ENCODE results near the gene PLEKHA4. TPM values are rescaled to one million over a fixed set of nuclear protein-coding genes. Genes with fewer than 3 reads are reported as not detected.

The PLEKHA4 gene
- total and polyA plus RNA-seq, 9 of the 15 experiments (the other 6 are each of a cell fraction or from before 2014, with no cell fraction given), result 0.07 to 30.8 (median 11.4) TPM

DNA sequence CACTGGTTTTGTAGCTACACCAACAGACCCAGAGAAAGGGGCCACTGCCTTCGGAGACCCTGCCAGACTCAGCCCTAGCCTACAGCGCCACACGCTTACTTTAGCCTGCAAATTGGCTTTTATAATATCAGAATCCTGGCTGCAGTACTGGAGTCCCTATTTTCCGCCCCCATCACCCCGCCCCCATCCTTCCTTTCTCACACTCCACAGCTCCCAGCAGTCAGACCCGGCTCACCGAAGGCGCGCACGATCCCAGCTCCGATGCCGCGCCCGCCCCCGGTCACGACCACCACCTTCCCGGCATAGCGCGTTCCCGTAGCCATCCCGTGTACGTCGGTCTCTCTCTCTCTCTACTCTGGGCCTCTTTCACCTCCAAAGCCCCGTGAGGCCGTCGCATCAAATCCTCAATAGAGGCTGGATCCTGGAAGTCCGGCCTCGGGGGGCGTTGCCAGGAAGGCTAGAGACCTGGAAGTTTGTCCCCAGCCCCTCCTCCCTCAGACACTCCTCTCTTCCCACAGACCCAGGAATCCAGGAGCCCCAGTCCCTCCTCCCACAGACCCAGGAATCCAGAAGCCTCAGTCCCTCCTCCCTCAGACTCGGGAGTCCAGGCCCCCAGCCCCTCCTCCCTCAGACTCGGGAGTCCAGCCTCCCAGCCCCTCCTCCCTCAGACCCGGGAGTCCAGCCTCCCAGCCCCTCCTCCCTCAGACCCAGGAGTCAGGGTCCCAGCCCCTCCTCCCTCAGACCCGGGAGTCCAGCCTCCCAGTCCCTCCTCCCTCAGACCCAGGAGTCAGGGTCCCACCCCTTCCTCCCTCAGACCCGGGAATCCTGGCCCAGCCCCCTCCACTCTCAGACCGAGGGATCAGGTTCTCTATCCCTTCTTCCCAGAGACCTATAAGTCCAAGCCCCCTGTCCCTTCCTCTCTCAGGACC, 32.1 kb downstream of the PLEKHA4 start, which contains the start of gene HSD17B14:
Gene HSD17B14 (minus strand): TSS at position 403 of the 929 bp plus-strand sequence. CDS start 80 bp downstream, at position 323.
- Histone ChIP-seq H3K9me3 (replicated peaks; ENCODE audit: control insufficient read depth, insufficient read depth, low read depth, low read length) (no peaks in the 10 kb centered on the region), H3K79me2 (ENCODE audit: control insufficient read depth, insufficient read depth, low read length) (no peaks in the 10 kb centered on the region), H3K9ac (ENCODE audit: insufficient read depth in 1 of 2, low read depth in 2 of 2, low read length in 2 of 2) (peak within 1 kb of the TSS; percentile 59 to 84), H3K4me1 (replicated peaks in 1 of 2; ENCODE audit: control insufficient read depth in 2 of 2, insufficient read depth in 2 of 2, low read length in 2 of 2) (peaks cover 8 to 38% of the 10 kb centered on the region in 2 experiments), H3K27ac (ENCODE audit: extremely low read depth, low read depth, low read length) (peak within 1 kb of the TSS; percentile 82), H4K20me1 (replicated peaks; ENCODE audit: control insufficient read depth, insufficient read depth, low read length) (no peaks in the 10 kb centered on the region), H3K4me2 (ENCODE audit: insufficient read depth, low read length) (peak within 1 kb of the TSS; percentile 52; the same call in 1 of the 2 replicates), H3K4me3 (no peak within 1 kb of the TSS), H2AFZ (ENCODE audit: low read depth, low read length) (peak within 1 kb of the TSS; percentile 99), H3K36me3 (ENCODE audit: control insufficient read depth, insufficient read depth, low read length) (no peaks in the 10 kb centered on the region; the same call in 1 of the 3 replicates), H3K27me3 (ENCODE audit: control insufficient read depth in 2 of 2, insufficient read depth in 2 of 2, low read length in 2 of 2) (no peaks in the 10 kb centered on the region), H3K9me1 (ENCODE audit: control insufficient read depth, insufficient read depth, low read length) (peaks cover 4% of the 10 kb centered on the region)
- in situ Hi-C loops (cut with MboI), result loop anchor here (5.0 kb wide), 1 partner anchor 194 kb away; no protein-coding TSS in a partner anchor
- WGBS (ENCODE audit: insufficient coverage, low coverage, missing lambda C conversion rate), result 84% methylated on average over 26 of the region's 35 CpGs
- DNase-seq (ENCODE audit: extremely low read depth in 1 of 4, low spot score in 3 of 4), result peak in 2 of 4 experiments; percentile 29 to 33
- BruUV-seq (replicated peaks), result no TSS peak
- intact Hi-C loops (cut with micrococcal nuclease), result no loop called here
- POLR2A ChIA-PET, result interaction anchor here (0.5 to 1.7 kb wide), 2 partner anchors 21 to 132 kb away, joined by 3 to 6 read pairs; no protein-coding TSS in a partner anchor
- ATAC-seq, result peak; percentile 37
- CTCF ChIA-PET (ENCODE audit: low intra/inter-chr PET ratio), result interaction anchor here (0.6 to 2.7 kb wide), 9 partner anchors 19 to 191 kb away, joined by 3 to 28 read pairs (median 4); partner anchors contain the start of gene CA11
- no peak for FAIRE-seq
- TF ChIP-seq ZEB2 (IDR thresholded peaks at IDR 0.05) (no peak), STAG1 (CRISPR knock-in tag; IDR thresholded peaks at IDR 0.05; ENCODE audit: borderline replicate concordance) (peak; percentile 3; the same call in 1 of the 2 replicates), NFATC3 (IDR thresholded peaks at IDR 0.05) (no peak), PTBP1 (IDR thresholded peaks at IDR 0.05; ENCODE audit: low read depth, low read length) (no peak), ETV1 (tag; conservative IDR thresholded peaks at IDR 0.05; ENCODE audit: low read depth) (0 out of 2 replicates have a peak, but pooled peaks have one; percentile 60), ZNF263 (CRISPR knock-in tag; IDR thresholded peaks at IDR 0.05; ENCODE audit: borderline replicate concordance) (peak; percentile 57), EGR1 (conservative IDR thresholded peaks at IDR 0.05) (peak; percentile 62), RBM14 (IDR thresholded peaks at IDR 0.05; ENCODE audit: borderline replicate concordance, insufficient read depth, low read depth, low read length) (no peak), KLF13 (tag; IDR thresholded peaks at IDR 0.05; ENCODE audit: borderline replicate concordance, low read depth) (no peak), PRMT5 (CRISPR knock-in tag; IDR thresholded peaks at IDR 0.05) (no peak), PRPF4 (IDR thresholded peaks at IDR 0.05; ENCODE audit: insufficient read depth, low read depth, low read length, poor library complexity, severe bottlenecking) (no peak), RNF2 (IDR thresholded peaks at IDR 0.05) (no peak), NR4A1 (CRISPR knock-in tag; IDR thresholded peaks at IDR 0.05) (no peak), NR4A1 (tag; IDR thresholded peaks at IDR 0.05) (peak; percentile 53; the same call in 1 of the 2 replicates)
- TF ChIP-seq, protein P1, sequence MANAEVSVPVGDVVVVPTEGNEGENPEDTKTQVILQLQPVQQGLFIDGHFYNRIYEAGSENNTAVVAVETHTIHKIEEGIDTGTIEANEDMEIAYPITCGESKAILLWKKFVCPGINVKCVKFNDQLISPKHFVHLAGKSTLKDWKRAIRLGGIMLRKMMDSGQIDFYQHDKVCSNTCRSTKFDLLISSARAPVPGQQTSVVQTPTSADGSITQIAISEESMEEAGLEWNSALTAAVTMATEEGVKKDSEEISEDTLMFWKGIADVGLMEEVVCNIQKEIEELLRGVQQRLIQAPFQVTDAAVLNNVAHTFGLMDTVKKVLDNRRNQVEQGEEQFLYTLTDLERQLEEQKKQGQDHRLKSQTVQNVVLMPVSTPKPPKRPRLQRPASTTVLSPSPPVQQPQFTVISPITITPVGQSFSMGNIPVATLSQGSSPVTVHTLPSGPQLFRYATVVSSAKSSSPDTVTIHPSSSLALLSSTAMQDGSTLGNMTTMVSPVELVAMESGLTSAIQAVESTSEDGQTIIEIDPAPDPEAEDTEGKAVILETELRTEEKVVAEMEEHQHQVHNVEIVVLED (CRISPR knock-in tag; IDR thresholded peaks at IDR 0.05), result no peak
- TF ChIP-seq, protein P2, sequence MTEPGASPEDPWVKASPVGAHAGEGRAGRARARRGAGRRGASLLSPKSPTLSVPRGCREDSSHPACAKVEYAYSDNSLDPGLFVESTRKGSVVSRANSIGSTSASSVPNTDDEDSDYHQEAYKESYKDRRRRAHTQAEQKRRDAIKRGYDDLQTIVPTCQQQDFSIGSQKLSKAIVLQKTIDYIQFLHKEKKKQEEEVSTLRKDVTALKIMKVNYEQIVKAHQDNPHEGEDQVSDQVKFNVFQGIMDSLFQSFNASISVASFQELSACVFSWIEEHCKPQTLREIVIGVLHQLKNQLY (CRISPR knock-in tag; conservative IDR thresholded peaks at IDR 0.05), result no peak
- TF ChIP-seq, protein P3, sequence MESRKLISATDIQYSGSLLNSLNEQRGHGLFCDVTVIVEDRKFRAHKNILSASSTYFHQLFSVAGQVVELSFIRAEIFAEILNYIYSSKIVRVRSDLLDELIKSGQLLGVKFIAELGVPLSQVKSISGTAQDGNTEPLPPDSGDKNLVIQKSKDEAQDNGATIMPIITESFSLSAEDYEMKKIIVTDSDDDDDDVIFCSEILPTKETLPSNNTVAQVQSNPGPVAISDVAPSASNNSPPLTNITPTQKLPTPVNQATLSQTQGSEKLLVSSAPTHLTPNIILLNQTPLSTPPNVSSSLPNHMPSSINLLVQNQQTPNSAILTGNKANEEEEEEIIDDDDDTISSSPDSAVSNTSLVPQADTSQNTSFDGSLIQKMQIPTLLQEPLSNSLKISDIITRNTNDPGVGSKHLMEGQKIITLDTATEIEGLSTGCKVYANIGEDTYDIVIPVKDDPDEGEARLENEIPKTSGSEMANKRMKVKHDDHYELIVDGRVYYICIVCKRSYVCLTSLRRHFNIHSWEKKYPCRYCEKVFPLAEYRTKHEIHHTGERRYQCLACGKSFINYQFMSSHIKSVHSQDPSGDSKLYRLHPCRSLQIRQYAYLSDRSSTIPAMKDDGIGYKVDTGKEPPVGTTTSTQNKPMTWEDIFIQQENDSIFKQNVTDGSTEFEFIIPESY (CRISPR knock-in tag; IDR thresholded peaks at IDR 0.05), result 0 out of 2 replicates have a peak, but pooled peaks have one; percentile 9
